ENCODE results near the gene SIK3.
"Not testable (repeated sequence)": the region's sequence is repeated elsewhere in the genome, so short reads cannot be mapped to it uniquely, and the experiment has no call there.

The SIK3 gene

DNA sequence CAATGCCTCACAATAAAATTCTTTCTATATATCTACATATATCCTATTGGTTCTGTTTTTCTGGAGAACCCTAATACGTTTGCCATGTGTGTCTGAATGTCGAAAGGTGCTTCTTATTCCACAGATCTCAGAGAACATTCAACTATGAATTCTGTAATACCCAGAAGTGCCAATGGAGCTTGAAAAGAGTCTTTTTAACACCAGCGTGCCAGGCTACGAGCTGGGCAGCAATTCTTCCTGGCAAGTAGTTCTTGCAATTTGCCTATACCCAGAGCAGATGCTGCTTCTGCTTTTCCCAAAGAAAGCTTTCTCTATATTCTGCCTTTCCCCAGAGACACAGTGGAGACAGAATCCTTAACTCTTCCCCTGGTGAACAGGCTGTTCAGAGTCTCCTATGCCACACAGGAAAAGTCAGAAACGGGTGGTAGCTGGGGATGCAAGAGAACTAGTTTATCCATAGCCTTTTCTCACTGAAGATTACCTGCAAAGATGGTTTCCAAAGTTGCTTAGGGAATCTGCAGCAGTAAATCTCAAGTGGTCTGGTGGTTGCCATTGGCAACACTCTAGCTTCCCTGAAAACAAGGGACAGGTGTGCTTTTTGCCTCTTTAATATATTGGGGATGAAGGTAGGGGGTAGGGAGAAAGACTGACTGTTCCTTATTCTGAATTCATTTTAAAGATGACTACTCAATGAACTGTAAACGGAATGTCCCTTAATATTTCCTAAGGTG is 29.1 kb upstream of the SIK3 start:
- TF ChIP-seq POLR2A (IDR thresholded peaks at IDR 0.05; ENCODE audit: low read depth, low read length) = no peak
- FAIRE-seq (no peak), DNase-seq (ENCODE audit: insufficient read length, low spot score) (no peak)

DNA sequence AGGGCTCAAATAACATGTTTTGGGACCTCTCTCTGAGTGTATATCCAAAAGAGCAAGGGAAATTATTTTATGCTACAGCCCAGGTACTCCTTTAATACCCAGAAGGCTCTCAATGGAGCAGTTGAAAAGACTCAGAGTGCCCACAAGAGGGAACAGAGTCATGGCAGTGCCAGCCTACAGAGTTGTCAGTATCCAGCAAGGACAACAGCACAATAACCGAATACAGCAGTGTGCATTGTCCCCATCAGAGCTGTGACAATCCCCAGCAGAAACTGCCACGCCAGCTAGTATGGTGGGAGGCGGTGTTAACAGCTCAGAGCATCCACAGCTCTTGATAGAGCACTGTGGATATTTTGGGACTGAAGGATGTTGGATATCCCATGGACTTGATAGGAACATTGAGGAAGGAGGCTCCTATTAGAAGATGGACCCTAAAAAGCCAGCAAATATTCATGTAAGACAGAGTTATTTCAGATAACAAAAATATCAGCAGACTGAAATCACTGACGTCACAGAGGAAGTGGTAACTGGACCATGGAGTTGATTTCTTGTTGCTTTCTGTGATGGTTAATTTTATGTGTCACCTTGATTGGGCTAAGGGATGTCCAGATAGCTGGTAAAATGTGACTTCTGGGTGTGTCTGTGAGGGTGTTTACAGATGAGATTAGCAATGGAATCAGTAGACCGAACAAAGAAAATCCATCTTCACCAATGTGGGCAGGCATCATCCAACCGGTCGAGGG is 28.2 kb upstream of the SIK3 start:
- DNase-seq (ENCODE audit: insufficient read length, low spot score) (no peak), FAIRE-seq (no peak)
- TF ChIP-seq POLR2A (IDR thresholded peaks at IDR 0.05; ENCODE audit: low read depth, low read length) = no peak

DNA sequence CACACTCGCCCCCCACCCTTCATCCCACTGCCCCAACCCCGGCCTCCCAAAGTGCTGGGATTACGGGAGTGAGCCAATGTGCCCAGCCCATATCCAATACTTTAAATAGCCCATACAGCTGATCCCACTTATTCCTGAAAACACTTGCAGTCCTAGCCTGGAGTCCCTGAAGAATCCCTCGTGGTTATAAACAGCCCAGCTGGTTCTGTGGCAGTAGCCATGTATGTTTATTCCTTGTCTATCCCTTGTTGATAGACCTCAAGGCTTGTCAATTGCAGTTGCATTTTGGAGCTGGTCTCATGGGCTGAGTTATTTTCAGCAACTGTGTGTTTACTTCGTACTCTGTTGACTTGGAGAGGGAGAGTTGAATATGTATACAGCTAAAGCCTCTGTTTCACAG is 24.3 kb upstream of the SIK3 start:
- FAIRE-seq = no peak
- DNase-seq (ENCODE audit: insufficient read length, low spot score) = no peak

DNA sequence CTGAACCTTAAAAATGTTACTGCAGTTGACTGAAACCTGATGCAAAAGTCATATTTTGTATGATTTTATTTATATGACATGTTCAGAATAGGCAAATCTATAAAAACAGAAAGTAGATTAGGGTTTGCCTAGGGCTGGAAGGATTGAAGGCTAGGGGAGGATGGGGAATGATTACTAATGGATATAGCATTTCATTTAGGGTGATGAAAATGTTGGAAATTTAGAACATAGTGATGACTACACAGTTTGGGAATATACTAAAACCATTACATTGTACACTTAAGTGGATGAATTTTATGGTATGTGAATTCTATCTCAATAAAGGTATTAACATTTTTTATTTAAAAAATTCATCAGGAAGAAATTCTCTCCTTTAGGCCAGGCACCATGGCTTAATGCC is 22.9 kb upstream of the SIK3 start:
- FAIRE-seq (no peak), DNase-seq (ENCODE audit: insufficient read length, low spot score) (no peak)
- no peak for TF ChIP-seq POLR2A (IDR thresholded peaks at IDR 0.05; ENCODE audit: low read depth, low read length)

More for the DNA sequence above, 24.3 kb upstream of the SIK3 start:
- TF ChIP-seq POLR2A (IDR thresholded peaks at IDR 0.05; ENCODE audit: low read depth, low read length) = no peak

DNA sequence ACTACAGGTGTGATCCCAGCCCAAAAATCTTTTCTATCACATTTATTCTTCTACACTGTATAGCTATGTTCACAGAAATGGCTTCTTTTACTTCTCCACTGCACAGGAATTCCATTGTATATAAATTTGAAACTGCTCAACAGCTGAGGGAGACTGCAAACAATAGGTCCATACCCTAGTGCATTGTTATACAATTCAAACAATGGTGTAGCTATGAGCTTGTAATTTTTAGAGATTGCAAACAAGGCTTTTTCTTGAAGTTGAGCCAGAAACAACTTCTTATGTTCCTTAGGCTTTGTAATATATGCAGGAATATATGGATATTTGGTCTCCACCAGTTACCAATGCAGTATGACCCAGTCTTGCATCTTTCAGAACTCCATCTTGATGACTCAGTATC is 19.5 kb upstream of the SIK3 start:
- TF ChIP-seq POLR2A (IDR thresholded peaks at IDR 0.05; ENCODE audit: low read depth, low read length) = no peak
- FAIRE-seq (no peak), DNase-seq (ENCODE audit: insufficient read length, low spot score) (no peak)

DNA sequence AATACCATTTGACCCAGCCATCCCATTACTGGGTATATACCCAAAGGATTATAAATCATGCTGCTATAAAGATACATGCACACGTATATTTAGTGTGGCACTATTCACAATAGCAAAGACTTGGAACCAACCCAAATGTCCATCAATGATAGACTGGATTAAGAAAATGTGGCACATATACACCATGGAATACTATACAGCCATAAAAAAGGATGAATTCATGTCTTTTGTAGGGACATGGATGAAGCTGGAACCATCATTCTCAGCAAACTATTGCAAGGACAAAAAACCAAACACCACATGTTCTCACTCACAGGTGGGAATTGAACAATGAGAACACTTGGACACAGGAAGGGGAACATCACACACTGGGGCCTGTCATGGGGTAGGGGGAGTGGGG is 14.7 kb upstream of the SIK3 start:
- FAIRE-seq; DNase-seq (ENCODE audit: insufficient read length, low spot score): not testable (repeated sequence)

DNA sequence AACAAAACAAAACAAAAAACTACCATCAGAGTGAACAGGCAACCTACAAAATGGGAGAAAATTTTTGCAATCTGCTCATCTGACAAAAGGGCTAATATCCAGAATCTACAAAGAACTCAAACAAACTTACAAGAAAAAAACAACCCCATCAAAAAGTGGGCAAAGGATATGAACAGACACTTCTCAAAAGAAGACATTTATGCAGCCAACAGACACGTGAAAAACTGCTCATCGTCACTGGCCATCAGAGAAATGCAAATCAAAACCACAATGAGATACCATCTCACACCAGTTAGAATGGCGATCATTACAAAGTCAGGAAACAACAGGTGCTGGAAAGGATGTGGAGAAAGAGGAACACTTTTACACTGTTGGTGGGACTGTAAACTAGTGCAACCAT is 14.3 kb upstream of the SIK3 start:
- not testable (repeated sequence) for FAIRE-seq; DNase-seq (ENCODE audit: insufficient read length, low spot score)

DNA sequence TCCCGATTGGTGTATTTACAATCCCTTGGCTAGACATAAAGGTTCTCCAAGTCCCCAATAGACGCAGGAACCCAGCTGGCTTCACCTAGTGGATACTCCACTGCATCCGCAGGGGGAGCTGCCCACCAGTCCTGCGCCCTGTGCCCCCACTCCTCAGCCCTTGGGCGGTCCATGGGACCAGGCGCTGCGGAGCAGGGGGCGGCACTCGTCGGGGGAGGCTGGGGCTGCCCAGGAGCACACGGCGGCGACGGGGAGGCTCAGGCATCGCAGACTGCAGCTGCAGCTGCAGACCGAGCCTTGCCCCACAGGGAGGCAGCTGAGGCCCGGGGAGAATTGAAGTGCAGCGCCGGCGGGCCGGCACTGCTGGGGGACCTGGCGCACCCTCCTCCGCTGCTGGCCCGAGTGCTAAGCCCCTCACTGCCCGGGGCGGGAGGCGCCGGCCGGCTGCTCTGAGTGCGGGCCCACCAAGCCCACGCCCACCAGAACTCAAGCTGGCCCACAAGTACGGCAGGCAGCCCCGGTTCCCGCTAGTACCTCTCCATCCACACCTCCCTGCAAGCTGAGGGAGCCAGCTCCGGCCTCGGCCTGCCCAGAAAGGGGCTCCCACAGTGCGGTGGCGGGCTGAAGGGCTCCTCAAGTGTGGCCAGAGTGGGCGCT is 12.2 kb upstream of the SIK3 start:
- DNase-seq (ENCODE audit: insufficient read length, low spot score) (no peak), FAIRE-seq (no peak)
- no peak for TF ChIP-seq POLR2A (IDR thresholded peaks at IDR 0.05; ENCODE audit: low read depth, low read length)

DNA sequence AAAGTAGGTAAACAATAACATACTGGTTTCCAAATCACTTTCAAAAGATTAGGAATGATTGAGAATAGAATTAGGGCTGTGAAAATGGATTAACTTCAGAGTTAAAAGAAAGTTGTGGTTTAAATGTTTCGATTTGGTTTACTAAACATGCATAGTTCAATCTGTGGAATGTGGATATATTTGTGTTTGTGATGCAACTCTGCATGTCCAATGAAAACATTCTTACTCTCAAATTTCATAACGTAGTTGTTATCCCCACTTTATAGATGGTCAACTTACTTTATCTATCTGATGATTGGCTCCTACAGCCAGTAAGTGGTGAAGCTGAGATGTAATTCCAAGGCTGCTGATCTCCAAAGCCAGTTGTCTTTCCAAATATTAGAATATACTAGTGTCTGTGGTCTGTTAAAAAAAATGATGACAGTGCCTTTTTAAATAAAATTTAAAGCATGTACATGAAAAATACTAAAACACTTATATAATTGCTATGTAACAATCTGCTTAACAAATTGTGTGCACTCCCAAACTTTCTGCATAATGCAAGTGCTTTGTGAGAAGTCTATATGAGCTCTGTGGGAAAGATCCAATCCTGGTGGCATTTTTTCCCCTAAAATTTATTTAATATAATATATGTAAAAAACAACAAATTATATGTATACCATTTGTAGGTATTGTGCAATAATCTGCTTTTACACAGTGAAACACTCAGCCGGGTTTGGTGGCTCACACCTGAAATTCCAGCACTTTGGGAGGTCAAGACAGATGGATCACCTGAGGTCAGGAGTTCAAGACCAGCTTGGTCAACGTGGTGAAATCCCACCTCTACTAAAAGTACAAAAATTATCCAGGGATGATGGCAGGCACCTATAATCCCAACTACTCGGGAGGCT is 9.7 kb upstream of the SIK3 start:
- TF ChIP-seq POLR2A (IDR thresholded peaks at IDR 0.05; ENCODE audit: low read depth, low read length) = no peak
- FAIRE-seq = no peak
- no peak for DNase-seq (ENCODE audit: insufficient read length, low spot score)

DNA sequence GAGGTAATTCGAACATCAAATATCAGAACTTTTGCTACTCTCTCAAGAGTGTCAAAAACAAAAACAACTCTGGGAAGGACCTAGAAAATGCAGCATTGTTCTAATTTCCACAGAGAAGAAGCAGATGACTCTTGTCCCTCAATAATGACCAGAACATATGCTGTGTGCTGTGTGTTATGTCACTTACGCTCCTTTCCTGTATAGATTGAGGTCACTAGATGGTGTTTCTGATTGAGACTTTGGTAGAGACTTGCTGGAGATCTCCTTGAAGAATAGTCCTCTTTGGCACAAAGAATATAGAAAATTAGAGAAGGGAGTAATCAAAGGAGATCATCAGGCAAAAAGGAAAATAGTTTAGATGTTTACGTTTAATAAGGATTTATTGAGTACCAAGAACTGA is 2.3 kb upstream of the SIK3 start:
- FAIRE-seq (no peak), DNase-seq (ENCODE audit: insufficient read length, low spot score) (no peak)
- no peak for TF ChIP-seq POLR2A (IDR thresholded peaks at IDR 0.05; ENCODE audit: low read depth, low read length)

DNA sequence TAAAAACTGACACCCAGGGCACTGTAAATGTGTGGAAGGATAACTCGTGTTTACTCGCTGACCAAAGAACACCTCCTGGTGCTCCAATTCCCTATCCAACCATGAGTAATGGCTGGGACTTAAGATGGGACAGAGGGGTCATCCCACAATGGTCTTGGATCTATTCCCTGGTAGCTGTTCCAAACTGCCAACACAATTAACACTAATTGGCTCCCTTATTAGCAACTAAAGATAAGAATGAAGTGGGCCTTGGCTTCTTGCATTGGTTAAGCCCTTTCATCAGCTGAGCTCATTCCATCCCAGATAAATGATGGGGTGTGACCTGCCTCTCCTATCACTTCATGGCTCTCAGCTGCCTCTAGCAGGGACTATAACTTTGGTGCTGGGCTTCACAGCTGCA is 1.5 kb upstream of the SIK3 start:
- TF ChIP-seq POLR2A (IDR thresholded peaks at IDR 0.05; ENCODE audit: low read depth, low read length) = no peak
- FAIRE-seq = no peak
- no peak for DNase-seq (ENCODE audit: insufficient read length, low spot score)

DNA sequence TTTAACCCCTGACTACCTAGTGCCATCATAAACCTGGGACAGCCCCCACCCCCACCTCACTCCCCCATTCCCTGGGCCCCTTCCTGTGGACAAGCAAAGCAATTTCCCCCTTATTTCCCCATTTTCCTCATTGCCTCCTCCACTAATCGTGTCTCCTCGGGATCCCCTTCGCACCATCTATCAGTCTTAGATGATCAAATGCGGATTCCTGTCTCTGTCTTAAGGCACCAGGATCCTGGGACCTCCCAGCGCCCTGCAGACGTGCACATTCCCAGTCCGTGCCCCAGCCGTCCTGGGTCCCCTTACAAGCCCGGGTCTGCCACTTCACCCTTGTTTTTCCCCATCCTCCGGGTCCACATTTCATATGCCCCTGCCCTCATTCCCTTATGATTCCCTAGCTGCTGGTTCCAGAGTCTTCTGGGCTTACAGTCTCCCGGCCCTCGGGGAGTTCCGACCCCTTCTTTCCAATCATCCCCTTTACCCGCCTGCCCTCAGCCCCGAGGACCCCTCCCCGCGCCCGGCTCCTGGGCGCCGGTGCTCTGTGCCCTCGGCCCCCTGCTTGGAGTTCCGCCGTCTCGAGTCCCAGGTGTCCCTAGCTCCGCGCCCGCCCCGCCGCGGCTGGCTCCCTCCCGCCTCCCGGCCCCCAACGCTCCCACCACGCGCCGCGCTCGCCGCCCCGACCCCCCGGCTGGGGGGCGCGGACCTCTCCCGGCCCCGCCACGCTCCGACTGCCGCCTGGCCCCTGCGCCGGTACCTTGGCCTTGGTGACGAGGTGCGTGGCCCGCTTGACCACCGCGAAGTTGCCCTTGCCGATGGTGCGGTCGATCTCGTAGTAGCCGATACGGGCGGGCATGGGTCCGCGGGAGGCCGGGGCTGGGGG is 599 bp downstream of the SIK3 start:
- TF ChIP-seq POLR2A (IDR thresholded peaks at IDR 0.05; ENCODE audit: low read depth, low read length) = no peak
- FAIRE-seq (no peak), DNase-seq (ENCODE audit: insufficient read length, low spot score) (no peak)

DNA sequence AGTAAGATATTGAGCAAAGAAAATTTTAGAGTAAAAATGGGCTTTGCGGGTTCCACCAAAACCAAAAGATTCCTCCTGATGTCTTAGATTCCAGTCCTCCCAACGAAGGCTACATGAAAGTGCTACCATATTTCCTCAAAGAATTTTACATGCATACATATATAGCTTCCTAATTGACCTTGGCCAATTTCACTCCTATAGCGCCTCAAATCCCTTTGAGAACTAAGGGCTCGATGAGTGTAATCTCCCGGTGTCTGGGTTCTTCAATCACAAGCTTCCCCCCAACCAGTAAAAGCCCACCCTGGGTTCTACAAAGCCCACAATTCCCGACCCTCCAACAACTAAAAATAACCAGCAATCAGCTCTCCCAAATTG is 1.2 kb downstream of the SIK3 start:
- DNase-seq (ENCODE audit: insufficient read length, low spot score) (no peak), FAIRE-seq (no peak)
- TF ChIP-seq POLR2A (IDR thresholded peaks at IDR 0.05; ENCODE audit: low read depth, low read length) = no peak

Measured in H54 (cell line).